ENCODE results near the gene ADAM8.
"Not testable (repeated sequence)": the region's sequence is repeated elsewhere in the genome, so short reads cannot be mapped to it uniquely, and the experiment has no call there.

Gene ADAM8

GRCh38 chr10:133276435-133277201 is at the start of gene ADAM8:
Gene ADAM8 (minus strand): TSS chr10:133276868. CDS start chr10:133276817, 51 bp downstream.
- FAIRE-seq, result no peak
- no peak for DNase-seq (ENCODE audit: low spot score)

DNA sequence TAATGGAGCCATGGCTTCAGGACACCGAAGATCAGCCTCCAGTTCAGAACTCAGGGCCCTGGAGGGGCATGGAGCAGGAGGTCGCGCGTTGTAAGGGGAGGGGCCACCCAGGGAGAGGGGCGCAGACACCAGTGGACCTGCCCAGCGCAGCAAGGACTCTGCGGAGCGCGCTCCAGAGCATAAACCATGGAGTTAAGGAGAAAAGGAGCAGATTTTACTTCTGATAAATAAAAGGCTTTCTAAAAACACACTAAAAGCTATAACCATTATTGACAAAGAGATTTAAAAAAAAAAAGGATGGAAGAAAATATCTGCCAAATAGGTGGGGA is 49.5 kb upstream of the ADAM8 start:
- DNase-seq (ENCODE audit: low spot score) (no peak), FAIRE-seq (no peak)

- no peak for DNase-seq (ENCODE audit: low spot score)
- no peak for FAIRE-seq
Measured at GRCh38 chr10:133325440-133326222, 49.0 kb upstream of the ADAM8 start.

- FAIRE-seq (no peak), DNase-seq (ENCODE audit: low spot score) (no peak)
Measured at GRCh38 chr10:133324857-133325260, 48.2 kb upstream of the ADAM8 start.

DNA sequence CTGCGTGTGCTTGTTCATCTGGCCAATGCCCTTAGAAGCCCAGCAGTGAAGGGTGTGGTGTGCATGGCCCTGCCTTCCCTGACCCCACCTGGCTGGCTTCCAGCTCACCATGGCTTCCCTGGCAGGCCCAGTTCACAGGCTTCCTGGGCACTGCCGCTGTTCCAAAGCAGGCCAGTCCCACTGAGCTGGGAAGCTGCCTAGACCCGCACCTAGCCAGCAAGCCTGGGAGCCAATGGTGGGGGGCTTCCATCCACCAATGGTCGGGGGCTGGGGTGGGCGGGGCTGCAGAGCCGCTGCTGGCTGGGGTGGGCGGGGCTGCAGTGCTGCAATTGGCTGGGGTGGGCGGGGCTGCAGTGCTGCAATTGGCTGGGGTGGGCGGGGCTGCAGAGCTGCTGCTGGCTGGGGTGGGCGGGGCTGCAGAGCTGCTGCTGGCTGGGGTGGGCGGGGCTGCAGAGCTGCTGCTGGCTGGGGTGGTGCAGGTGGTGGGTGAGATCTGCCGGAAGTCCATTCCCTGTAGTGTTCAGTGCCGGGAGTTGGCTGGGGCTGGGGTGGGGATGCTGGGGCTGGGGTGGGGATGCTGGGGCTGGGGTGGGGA is 47.6 kb upstream of the ADAM8 start:
- FAIRE-seq, result no peak
- DNase-seq (ENCODE audit: low spot score), result no peak

GRCh38 chr10:133322064-133322709 is 45.5 kb upstream of the ADAM8 start:
- not testable (repeated sequence) for DNase-seq (ENCODE audit: low spot score); FAIRE-seq

- not testable (repeated sequence) for DNase-seq (ENCODE audit: low spot score); FAIRE-seq
Measured at GRCh38 chr10:133320852-133321422, 44.3 kb upstream of the ADAM8 start.

DNA sequence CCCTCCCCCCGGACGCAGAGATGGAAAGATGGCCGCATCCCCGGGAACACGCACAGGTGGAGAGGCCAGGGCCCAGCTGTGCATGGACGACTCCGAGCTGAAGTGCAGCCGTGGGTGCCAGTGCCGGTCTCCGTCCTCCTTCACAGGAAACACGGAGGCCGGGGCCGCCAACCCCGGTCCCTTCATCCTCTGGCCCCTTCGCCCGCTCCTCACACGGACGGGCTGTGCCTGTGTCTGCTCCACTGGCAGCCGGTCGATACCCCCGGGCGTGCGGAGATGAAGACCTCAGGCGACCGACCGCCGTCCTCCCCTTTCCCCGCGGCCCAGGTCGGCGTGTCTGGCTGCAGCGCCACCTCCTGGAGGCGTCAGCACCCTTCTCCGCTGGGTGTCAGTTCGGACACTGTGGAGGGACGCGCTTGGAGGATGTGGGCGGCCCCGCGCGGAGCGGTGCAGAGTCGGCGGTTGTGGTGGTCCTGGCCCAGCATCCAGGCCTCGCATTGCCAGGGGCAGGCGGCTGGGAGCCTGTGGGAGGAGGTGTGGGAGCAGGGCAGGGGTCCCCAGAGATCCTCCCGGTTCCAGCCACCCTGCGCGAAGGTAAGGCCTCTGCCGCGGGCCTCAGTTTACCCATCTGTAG is 41.9 kb upstream of the ADAM8 start:
- DNase-seq (ENCODE audit: low spot score) (peak; percentile 4), FAIRE-seq (no peak)

GRCh38 chr10:133316732-133317131 is 40.1 kb upstream of the ADAM8 start:
- DNase-seq (ENCODE audit: low spot score) (no peak), FAIRE-seq (no peak)

- FAIRE-seq, result no peak
Measured at GRCh38 chr10:133316266-133316665, 39.6 kb upstream of the ADAM8 start.

GRCh38 chr10:133315847-133316246 is 39.2 kb upstream of the ADAM8 start:
- DNase-seq (ENCODE audit: low spot score), result no peak
- FAIRE-seq, result no peak

More at GRCh38 chr10:133316266-133316665, 39.6 kb upstream of the ADAM8 start:
- DNase-seq (ENCODE audit: low spot score), result no peak

DNA sequence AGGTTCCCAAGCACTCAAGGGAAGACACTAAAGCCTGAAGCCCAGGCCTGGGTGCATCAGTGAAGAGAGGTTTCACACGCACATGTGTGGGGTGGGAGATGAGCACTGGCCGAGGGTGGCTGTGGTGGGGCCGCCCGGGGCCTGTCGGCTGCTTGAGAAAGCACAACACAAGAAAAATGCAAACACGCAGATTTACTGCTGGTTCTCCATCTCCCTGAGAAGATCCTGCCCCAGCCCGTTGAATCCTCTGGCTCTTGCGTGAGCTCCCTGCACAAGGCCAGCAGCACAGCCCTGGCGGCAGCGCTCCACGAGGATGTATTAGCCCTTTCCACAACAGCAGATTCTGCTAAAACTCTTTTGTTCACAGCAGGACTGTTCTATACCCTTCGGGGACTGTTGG is 38.2 kb upstream of the ADAM8 start:
- DNase-seq (ENCODE audit: low spot score) (no peak), FAIRE-seq (no peak)

- FAIRE-seq (no peak), DNase-seq (ENCODE audit: low spot score) (no peak)
Measured at GRCh38 chr10:133313192-133313591, 36.5 kb upstream of the ADAM8 start.

GRCh38 chr10:133312769-133313145 is 36.1 kb upstream of the ADAM8 start:
- DNase-seq (ENCODE audit: low spot score) (no peak), FAIRE-seq (no peak)

DNA sequence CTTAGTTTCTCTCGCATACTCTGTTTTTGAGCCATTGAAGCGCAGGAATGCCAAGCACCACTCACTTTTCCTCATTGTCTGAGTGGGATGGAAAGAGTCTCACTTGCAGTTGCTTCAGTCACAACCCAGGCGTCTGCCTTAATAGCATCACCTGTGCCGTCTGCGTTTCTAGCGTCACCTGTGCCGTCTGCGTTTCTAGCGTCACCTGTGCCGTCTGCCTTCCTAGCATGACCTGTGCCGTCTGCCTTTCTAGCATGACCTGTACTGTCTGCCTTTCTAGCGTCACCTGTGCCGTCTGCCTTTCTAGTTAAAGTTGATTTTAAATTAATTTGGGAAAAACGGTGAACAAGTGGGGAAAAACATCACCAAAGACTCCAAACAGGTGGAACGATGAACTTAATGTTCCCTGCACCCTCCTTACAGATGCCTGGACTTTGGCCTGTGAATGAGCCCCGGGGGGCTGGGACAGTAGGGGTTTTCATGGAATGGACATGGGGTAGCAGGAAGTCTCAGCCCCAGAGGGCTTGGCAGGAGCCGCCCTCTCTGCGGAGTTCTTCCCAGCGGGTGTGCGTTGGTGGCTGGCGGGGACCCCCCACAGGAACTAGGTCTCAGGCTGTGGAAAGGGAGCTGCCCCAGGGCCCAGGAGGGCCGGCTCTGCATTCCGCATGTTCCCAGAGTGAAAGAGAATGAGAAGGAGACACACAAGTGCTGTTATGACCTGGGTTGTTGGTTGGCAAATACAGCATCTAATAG is 35.5 kb upstream of the ADAM8 start:
- DNase-seq (ENCODE audit: low spot score) (no peak), FAIRE-seq (no peak)

GRCh38 chr10:133311570-133311969 is 34.9 kb upstream of the ADAM8 start:
- DNase-seq (ENCODE audit: low spot score), result no peak
- no peak for FAIRE-seq

- no peak for FAIRE-seq
- DNase-seq (ENCODE audit: low spot score), result no peak
Measured at GRCh38 chr10:133310789-133311188, 34.1 kb upstream of the ADAM8 start.

GRCh38 chr10:133310399-133310755 is 33.7 kb upstream of the ADAM8 start:
- DNase-seq (ENCODE audit: low spot score), result no peak
- no peak for FAIRE-seq

DNA sequence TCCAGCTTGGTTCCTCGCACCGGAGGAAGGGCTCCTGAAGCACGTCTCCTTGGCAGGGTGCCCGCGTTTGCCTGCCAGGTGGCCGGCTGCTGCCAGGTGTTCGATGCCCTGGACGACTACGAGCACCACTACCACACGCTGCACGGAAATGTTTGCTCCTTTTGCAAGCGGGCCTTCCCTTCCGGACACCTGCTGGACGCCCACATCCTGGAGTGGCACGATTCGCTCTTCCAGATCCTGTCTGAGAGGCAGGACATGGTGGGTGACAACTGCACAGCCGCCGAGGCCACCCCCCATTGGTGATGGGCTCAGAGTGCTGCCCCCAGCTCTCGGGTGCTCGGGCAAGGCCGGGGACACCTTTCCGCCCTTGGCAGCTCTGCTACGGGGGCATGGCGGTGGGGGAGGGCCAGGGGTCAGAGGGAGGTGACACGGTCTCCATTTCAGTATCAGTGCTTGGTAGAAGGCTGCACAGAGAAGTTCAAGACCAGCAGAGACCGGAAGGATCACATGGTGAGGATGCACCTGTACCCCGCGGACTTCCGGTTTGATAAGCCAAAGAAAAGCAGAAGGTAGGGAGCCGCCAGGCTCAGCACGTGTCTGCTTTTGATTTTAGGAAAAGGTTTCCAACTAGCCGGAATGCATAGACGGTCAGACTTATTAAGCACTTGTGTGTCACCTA is 33.2 kb upstream of the ADAM8 start:
- DNase-seq (ENCODE audit: low spot score), result no peak
- no peak for FAIRE-seq
